Ovary (tissue), 9 donors: Measurements from ENCODE around the gene CD1D. TPM values are rescaled to one million over a fixed set of nuclear protein-coding genes. Genes with fewer than 3 reads are reported as not detected.

Experiments
- DNase-seq, 5 donors: peaks; one replicate each; pipeline ENCODE4 v3.0.0-alpha.2; 2019 to 2020
- H3K27ac ChIP-seq, 2 donors: fragments of 200-600 bp; one replicate each; pipeline versions ENCODE4 v1.5.1 to v1.8.0; 2019 to 2022
- H3K27me3 ChIP-seq: fragments of 200-600 bp; one replicate; pipeline ENCODE4 v1.8.0; 2022
- H3K36me3 ChIP-seq: fragments of 200-600 bp; sonication (generic); one replicate; pipeline ENCODE4 v1.5.1; 2019
- H3K4me1 ChIP-seq: one replicate; pipeline ENCODE4 v1.8.1; 2013; ENCODE audit warnings: mild to moderate bottlenecking, moderate library complexity; ENCODE audit not compliant: insufficient read depth
- H3K4me3 ChIP-seq: fragments of 200-600 bp; sonication (generic); one replicate; pipeline ENCODE4 v1.5.1; 2017
- H3K9me3 ChIP-seq, 2 donors: fragments of 200-600 bp in 1 of 2; sonication (generic) in 1 of 2; one replicate each; pipeline versions ENCODE4 v1.5.1 to v1.8.1; 2013 to 2019; ENCODE audit warnings: mild to moderate bottlenecking in 1 of 2, moderate library complexity in 1 of 2
- EP300 ChIP-seq: sonication (generic); formaldehyde crosslinking; IDR thresholded peaks from one replicate; pipeline ENCODE4 v1.6.1; 2017; ENCODE audit warnings: antibody characterized with exemption
- POLR2A ChIP-seq: fragments of 450-650 bp; IDR thresholded peaks from one replicate; pipeline ENCODE4 v1.6.1; 2017; ENCODE audit warnings: antibody characterized with exemption, mild to moderate bottlenecking, moderate library complexity
- WGBS, 3 donors: extraction: QIAGEN DNeasy Blood & Tissue Kit in 1 of 3; methylation state at CpG; one replicate each; pipeline versions ENCODE4 v1.1.5 to v1.1.7; 2013 to 2017; 5-methylcytosine and 5-hydroxymethylcytosine counted together
- intact Hi-C, 4 donors: fragments of 100-400 bp; cut with DNase I; formaldehyde crosslinking; loops; one replicate each; pipeline versions ENCODE4 v1.11.0 to v1.15.1; 2022 to 2023
- polyA plus RNA-seq, 2 donors: library from polyadenylated mRNA; stranded (reverse); fragments of 200-250 nt in 1 of 2; fragments of 350-450 nt in 1 of 2; fragmentation: Illumina TruSeq in 1 of 2; extraction: RNeasy Lipid Tissue Mini Kit (QIAGEN cat#74804) in 1 of 2; gene quantifications; one replicate each; pipeline ENCODE4 v1.2.3, GENCODE V29; 2013 to 2014
- total RNA-seq, 7 donors: library from RNA; depleted of rRNA in 2 of 7; stranded (reverse); fragments of >200 nt in 2 of 7; fragmentation: NEBNext Ultra II Directional in 3 of 7; extraction: Animal tissue kit (Norgen Biotek cat#: 25700) in 3 of 7; gene quantifications; one replicate each; pipeline versions ENCODE4 v1.1.0 to v1.2.4, GENCODE V29; 2016 to 2023
- TF ChIP-seq, protein P1 (sequence below), 3 donors: fragments of 450-650 bp in 2 of 3; fragments of 200-600 bp in 1 of 3; IDR thresholded peaks; one replicate each; pipeline versions ENCODE4 v1.5.1 to v1.8.0; 2016 to 2022; ENCODE audit warnings: antibody characterized with exemption in 3 of 3, mild to moderate bottlenecking in 1 of 3
- donor health status: DM: no; HTN: no; CAD: no; lungs with moderate emphysema.
- donor health status: DM: no; HTN: no; CAD: no.
- donor health status: Bipolar disorder and iron deficiency.
- donor health status: DM: yes; HTN: yes; CAD: no.
- donor health status: DM: no; HTN: no; CAD: no.
- donor health status: DM: yes; HTN: yes; CAD: no.

Gene CD1D
- total and polyA plus RNA-seq, 9 donors: 0.18 to 2.0 (median 0.69) TPM

DNA sequence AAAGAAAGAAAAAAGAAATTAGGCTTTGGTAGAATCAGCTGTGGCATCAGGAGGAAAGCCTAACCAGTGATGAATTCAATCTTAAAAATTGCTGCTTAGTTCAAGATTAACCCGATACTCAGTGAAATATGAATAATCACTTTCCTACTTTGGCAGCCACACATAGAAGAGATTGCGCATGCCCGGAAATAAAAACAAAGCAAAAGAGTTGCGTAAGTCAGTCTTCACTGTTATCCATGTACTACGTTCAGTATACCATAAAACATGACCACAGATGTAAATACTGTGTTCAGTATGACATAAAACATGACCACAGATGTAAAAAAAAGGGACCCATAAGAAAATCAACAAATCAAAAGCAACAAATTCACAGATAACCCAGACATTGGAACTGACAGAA, 19.2 kb downstream of the CD1D start:
- DNase-seq: no peak
- Histone ChIP-seq H3K4me3 (no peak overlapping the region), H3K36me3 (no peaks in the 10 kb centered on the region), H3K27ac (no peak overlapping the region), H3K27me3 (no peaks in the 10 kb centered on the region), H3K4me1 (no peaks in the 10 kb centered on the region), H3K9me3 (no peaks in the 10 kb centered on the region)
- 50 to 69% (median 62%) methylated on average over 5 of the region's 5 CpGs for WGBS, 3 donors
- intact Hi-C loops: loop anchor here in 2 of 4 donors (5.0 to 10.0 kb wide), 2 partner anchors 867 to 875 kb away; partner anchors contain the start of gene AIM2 (in 1 of the 2)
- TF ChIP-seq EP300 (no peak), POLR2A (no peak)
- TF ChIP-seq, protein P1, sequence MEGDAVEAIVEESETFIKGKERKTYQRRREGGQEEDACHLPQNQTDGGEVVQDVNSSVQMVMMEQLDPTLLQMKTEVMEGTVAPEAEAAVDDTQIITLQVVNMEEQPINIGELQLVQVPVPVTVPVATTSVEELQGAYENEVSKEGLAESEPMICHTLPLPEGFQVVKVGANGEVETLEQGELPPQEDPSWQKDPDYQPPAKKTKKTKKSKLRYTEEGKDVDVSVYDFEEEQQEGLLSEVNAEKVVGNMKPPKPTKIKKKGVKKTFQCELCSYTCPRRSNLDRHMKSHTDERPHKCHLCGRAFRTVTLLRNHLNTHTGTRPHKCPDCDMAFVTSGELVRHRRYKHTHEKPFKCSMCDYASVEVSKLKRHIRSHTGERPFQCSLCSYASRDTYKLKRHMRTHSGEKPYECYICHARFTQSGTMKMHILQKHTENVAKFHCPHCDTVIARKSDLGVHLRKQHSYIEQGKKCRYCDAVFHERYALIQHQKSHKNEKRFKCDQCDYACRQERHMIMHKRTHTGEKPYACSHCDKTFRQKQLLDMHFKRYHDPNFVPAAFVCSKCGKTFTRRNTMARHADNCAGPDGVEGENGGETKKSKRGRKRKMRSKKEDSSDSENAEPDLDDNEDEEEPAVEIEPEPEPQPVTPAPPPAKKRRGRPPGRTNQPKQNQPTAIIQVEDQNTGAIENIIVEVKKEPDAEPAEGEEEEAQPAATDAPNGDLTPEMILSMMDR (IDR thresholded peaks at IDR 0.05): no peak

DNA sequence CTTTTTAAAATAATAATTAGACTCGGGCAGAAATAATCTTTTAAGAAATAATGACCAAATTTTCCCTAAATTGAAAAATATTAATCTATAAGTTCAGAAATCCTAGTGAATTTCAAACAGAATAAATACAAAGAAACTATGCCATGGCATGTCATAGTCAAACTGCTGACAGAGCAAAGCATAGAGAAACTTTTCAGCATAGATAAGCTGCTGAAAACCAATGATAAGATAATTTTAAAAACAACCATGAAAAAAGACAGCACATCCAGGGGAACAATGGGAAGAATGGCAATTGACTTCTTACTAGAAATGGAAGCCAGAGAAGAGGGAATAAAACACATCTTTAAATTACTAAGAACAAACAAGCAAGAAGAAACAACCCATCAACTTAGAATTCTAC, 19.8 kb downstream of the CD1D start:
- 80 to 98% (median 85%) methylated on average over 1 of the region's 1 CpG for WGBS, 3 donors
- DNase-seq: no peak
- no peaks in the 10 kb centered on the region for H3K27me3 ChIP-seq
- intact Hi-C loops: loop anchor here in 1 of 4 donors (10.0 kb wide), 1 partner anchor 874 kb away; the partner anchor contains the start of gene AIM2
- H3K9me3 ChIP-seq: no peaks in the 10 kb centered on the region
- H3K36me3 ChIP-seq: no peaks in the 10 kb centered on the region
- H3K4me1 ChIP-seq: no peaks in the 10 kb centered on the region
- H3K4me3 ChIP-seq: no peak overlapping the region
- no peak for TF ChIP-seq EP300
- no peak for TF ChIP-seq POLR2A
- TF ChIP-seq, protein P1 (IDR thresholded peaks at IDR 0.05): no peak
- H3K27ac ChIP-seq: no peak overlapping the region

DNA sequence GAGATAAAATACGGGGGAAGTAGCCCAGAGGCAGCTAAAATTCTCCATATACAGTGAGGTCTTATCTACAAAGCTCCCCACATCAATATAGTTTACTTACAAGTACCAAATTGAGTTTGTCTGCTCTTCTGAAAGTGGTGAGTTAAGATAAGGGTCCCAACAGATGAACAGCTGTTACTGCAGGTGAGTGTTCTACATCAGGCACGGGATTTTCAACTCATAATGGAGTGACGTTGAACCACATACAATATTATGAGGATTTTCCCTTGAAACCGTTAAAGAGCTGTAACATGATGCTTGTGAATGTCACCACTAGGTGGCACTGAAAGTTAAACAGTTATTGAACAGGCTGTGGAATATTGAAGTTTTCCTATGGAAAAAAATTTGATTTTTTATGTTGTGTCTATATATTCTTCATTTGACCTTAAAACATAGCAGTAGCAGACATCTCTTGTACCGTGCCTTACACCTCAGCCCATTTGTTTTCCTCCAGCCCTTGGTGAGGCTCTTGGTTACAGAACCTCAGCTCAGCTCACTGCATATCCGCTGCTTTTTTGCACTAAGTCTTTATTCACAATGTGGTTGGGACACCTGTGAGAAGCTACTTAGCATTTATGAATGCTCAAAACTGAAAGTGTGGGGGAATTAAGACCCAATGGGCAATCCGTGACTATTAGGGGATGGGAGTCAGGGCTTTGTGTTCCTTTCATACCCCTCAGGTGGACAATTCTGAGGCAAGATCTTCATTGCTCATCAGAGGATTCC, 23.2 kb downstream of the CD1D start:
- Histone ChIP-seq H3K36me3 (no peaks in the 10 kb centered on the region), H3K4me1 (no peaks in the 10 kb centered on the region), H3K4me3 (no peak overlapping the region), H3K9me3 (no peaks in the 10 kb centered on the region), H3K27me3 (no peaks in the 10 kb centered on the region), H3K27ac (no peak overlapping the region)
- no peak for TF ChIP-seq EP300
- TF ChIP-seq POLR2A: no peak
- TF ChIP-seq, protein P1 (IDR thresholded peaks at IDR 0.05): peak; percentile 47 to 70 (median 55)
- intact Hi-C loops: loop anchor here in 1 of 4 donors (10.0 kb wide), 1 partner anchor 871 kb away; the partner anchor contains the start of gene AIM2
- DNase-seq: peak in 1 of 5 donors; percentile 28
- WGBS, 3 donors: 18 to 21% (median 20%) methylated on average over 7 of the region's 7 CpGs

DNA sequence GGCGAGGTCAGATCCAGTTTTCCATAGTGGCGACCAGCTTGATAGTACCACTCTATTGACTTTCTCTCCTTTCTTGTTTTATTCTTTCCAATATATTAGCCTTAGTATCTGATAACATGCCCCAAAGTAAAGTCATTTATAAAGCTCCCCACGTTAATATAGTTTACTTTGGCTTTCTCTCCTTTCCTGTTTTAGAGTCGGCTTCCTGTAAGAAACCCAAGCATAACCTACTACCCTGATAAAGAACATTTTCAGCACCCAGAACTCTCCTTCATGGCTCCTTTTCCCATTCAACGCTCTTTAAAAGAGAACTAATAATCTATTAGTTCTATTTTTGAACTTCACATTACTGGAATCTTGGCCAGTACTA, 23.7 kb downstream of the CD1D start:
- Histone ChIP-seq H3K27me3 (no peaks in the 10 kb centered on the region), H3K27ac (no peak overlapping the region), H3K4me3 (no peak overlapping the region), H3K36me3 (no peaks in the 10 kb centered on the region), H3K9me3 (no peaks in the 10 kb centered on the region), H3K4me1 (no peaks in the 10 kb centered on the region)
- no peak for DNase-seq
- WGBS, 3 donors: 50 to 59% (median 58%) methylated on average over 5 of the region's 5 CpGs
- TF ChIP-seq POLR2A (no peak), EP300 (no peak)
- TF ChIP-seq, protein P1 (IDR thresholded peaks at IDR 0.05): no peak
- intact Hi-C loops: loop anchor here in 1 of 4 donors (10.0 kb wide), 1 partner anchor 870 kb away; the partner anchor contains the start of gene AIM2
